Loucy (cell line): ENCODE data around the gene BRD1.

Experiments
- H2AFZ ChIP-seq: fragments of 200-600 bp; sonication (generic); 2 replicates; pipeline ENCODE4 v1.6.0; 2016; ENCODE audit warnings: antibody characterized with exemption, mild to moderate bottlenecking, low read length, moderate library complexity
- H3F3A ChIP-seq: fragments of 200-600 bp; 2 replicates; pipeline ENCODE4 v1.6.0; 2016; ENCODE audit warnings: antibody characterized with exemption, low read depth, mild to moderate bottlenecking
- H3K27me3 ChIP-seq: fragments of 200-600 bp; sonication (generic); 2 replicates; pipeline ENCODE4 v1.6.1; 2014; ENCODE audit warnings: low read length, mild to moderate bottlenecking; ENCODE audit not compliant: insufficient read depth, poor library complexity, severe bottlenecking
- H3K36me3 ChIP-seq: fragments of 200-600 bp; sonication (generic); 2 replicates; pipeline ENCODE4 v1.6.1; 2016; ENCODE audit warnings: low read length; ENCODE audit not compliant: insufficient read depth
- H3K4me1 ChIP-seq: fragments of 200-600 bp; sonication (generic); 2 replicates; pipeline ENCODE4 v1.5.1; 2014; ENCODE audit warnings: low read length, mild to moderate bottlenecking; ENCODE audit not compliant: insufficient read depth, poor library complexity, severe bottlenecking
- H3K4me2 ChIP-seq: fragments of 200-600 bp; sonication (generic); 2 replicates; pipeline ENCODE4 v1.6.0; 2014; ENCODE audit warnings: antibody characterized with exemption, low read length, low read depth, mild to moderate bottlenecking; ENCODE audit not compliant: poor library complexity, severe bottlenecking
- H3K4me3 ChIP-seq: fragments of 200-600 bp; sonication (generic); 2 replicates; pipeline ENCODE4 v1.5.1; 2014; ENCODE audit warnings: low read length, mild to moderate bottlenecking, mixed read lengths; ENCODE audit not compliant: poor library complexity, severe bottlenecking
- H3K79me2 ChIP-seq: fragments of 200-600 bp; sonication (generic); 2 replicates; pipeline ENCODE4 v1.6.1; 2014; ENCODE audit warnings: low read length; ENCODE audit not compliant: insufficient read depth
- H3K9ac ChIP-seq: fragments of 200-600 bp; sonication (generic); 2 replicates; pipeline ENCODE4 v1.6.0; 2014; ENCODE audit warnings: mild to moderate bottlenecking, low read depth, low read length, moderate library complexity; ENCODE audit not compliant: poor library complexity, severe bottlenecking
- H3K9me2 ChIP-seq: fragments of 200-600 bp; sonication (generic); replicated peaks from 2 replicates; pipeline ENCODE4 v1.6.1; 2016; ENCODE audit warnings: low read depth, low read length, mixed read lengths
- H3K9me3 ChIP-seq: fragments of 200-600 bp; sonication (generic); 2 replicates; pipeline ENCODE4 v1.6.1; 2014; ENCODE audit warnings: mild to moderate bottlenecking, antibody characterized with exemption, low read length, low read depth; ENCODE audit not compliant: insufficient read depth
- H4K20me1 ChIP-seq: fragments of 200-600 bp; sonication (generic); 2 replicates; pipeline ENCODE4 v1.6.0; 2014; ENCODE audit warnings: antibody characterized with exemption, low read length, mild to moderate bottlenecking; ENCODE audit not compliant: insufficient read depth, poor library complexity, severe bottlenecking
- CTCF ChIP-seq: fragments of 200-600 bp; sonication (generic); conservative IDR thresholded peaks from 2 replicates; pipeline ENCODE4 v1.5.1; 2014; ENCODE audit warnings: mild to moderate bottlenecking, antibody characterized with exemption, low read length
- EZH2phosphoT487 ChIP-seq: fragments of 200-600 bp; IDR thresholded peaks from 2 replicates; pipeline ENCODE4 v1.6.1; 2018; ENCODE audit warnings: antibody characterized with exemption, mild to moderate bottlenecking, moderate library complexity, borderline replicate concordance

Gene BRD1

GRCh38 chr22:49726022-49726681, 101.5 kb downstream of the BRD1 start:
- H3K9me2 ChIP-seq: no peaks in the 10 kb centered on the region
- H3K4me1 ChIP-seq: peaks cover 5% of the 10 kb centered on the region
- H3K4me2 ChIP-seq: no peak overlapping the region
- H3K4me3 ChIP-seq: no peak overlapping the region
- TF ChIP-seq EZH2phosphoT487 (no peak), CTCF (no peak)
- H4K20me1 ChIP-seq: no peaks in the 10 kb centered on the region
- H2AFZ ChIP-seq: no peak overlapping the region
- H3K79me2 ChIP-seq: no peaks in the 10 kb centered on the region
- H3K9me3 ChIP-seq: no peaks in the 10 kb centered on the region
- no peak overlapping the region for H3K9ac ChIP-seq
- no peaks in the 10 kb centered on the region for H3K27me3 ChIP-seq
- H3F3A ChIP-seq: no peaks in the 10 kb centered on the region
- H3K36me3 ChIP-seq: no peaks in the 10 kb centered on the region

DNA sequence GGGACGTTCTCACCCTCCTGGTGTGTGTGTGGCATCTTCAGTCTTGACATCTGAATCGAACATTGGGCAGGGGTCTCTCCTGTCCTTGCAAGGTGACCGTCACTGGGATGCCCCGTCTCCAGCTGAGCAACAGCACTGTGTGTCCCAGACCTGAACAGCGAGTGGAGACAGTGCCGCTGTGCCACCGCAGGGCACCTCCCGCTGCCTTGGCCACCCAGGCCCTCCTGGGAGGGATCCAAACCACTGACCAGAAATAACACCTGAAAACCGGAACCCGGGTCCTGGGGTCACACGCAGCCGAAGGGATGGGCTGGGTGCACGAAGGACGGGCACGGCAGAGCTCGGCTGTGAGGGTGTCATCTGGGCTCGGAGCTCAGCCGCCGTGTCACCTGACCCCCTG, 102.2 kb downstream of the BRD1 start:
- no peaks in the 10 kb centered on the region for H3K27me3 ChIP-seq

DNA sequence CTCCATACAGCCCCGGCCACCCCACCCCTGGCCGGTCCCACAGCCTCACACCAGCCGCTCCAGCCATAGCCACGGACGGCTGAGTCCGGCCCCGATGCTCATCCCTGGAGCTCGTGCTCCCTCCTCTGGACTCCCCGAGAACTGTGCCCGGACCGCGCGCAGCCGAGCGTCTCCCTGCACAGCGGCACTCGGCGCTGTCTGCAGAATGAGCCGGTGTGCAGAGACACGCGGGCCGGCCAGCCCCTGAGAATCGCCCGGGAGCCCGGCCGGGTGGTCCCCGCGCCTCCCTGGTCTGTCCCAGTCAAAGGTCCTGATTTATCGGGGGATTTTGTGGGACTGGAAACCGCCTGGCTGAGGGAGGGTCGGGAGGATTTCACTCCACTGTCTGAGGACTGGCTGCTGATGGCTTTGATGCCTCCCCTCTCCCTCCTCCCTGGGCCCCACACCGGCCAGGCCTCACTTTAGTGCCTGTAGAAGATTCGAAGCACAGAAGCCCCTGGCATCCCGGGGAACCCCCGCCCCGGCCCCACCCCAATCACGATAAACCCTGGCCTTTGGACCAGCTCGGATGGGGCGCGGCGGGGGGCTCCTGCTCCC, 102.7 kb downstream of the BRD1 start:
- Histone ChIP-seq H3K4me1 (peaks cover 5% of the 10 kb centered on the region), H3K4me3 (peak overlapping the region; percentile 70), H3K79me2 (no peaks in the 10 kb centered on the region), H3K9me2 (no peaks in the 10 kb centered on the region), H3K36me3 (no peaks in the 10 kb centered on the region), H3F3A (no peaks in the 10 kb centered on the region), H3K27me3 (no peaks in the 10 kb centered on the region), H3K9ac (peak overlapping the region; percentile 66), H4K20me1 (no peaks in the 10 kb centered on the region), H2AFZ (peak overlapping the region; percentile 90), H3K4me2 (peak overlapping the region; percentile 73), H3K9me3 (no peaks in the 10 kb centered on the region)
- TF ChIP-seq CTCF (peak; percentile 77), EZH2phosphoT487 (no peak)

More for the DNA sequence above, 102.2 kb downstream of the BRD1 start:
- H3K4me3 ChIP-seq: no peak overlapping the region
- no peaks in the 10 kb centered on the region for H3K36me3 ChIP-seq
- TF ChIP-seq EZH2phosphoT487 (no peak), CTCF (no peak)
- H4K20me1 ChIP-seq: no peaks in the 10 kb centered on the region
- H2AFZ ChIP-seq: no peak overlapping the region
- peaks cover 5% of the 10 kb centered on the region for H3K4me1 ChIP-seq
- H3K4me2 ChIP-seq: peak overlapping the region; percentile 73
- H3F3A ChIP-seq: no peaks in the 10 kb centered on the region
- no peaks in the 10 kb centered on the region for H3K9me2 ChIP-seq
- H3K79me2 ChIP-seq: no peaks in the 10 kb centered on the region
- no peaks in the 10 kb centered on the region for H3K9me3 ChIP-seq
- H3K9ac ChIP-seq: no peak overlapping the region
